ENCODE data around the gene ITCH.
"Not testable (repeated sequence)": the region's sequence is repeated elsewhere in the genome, so short reads cannot be mapped to it uniquely, and the experiment has no call there.

The ITCH gene

DNA sequence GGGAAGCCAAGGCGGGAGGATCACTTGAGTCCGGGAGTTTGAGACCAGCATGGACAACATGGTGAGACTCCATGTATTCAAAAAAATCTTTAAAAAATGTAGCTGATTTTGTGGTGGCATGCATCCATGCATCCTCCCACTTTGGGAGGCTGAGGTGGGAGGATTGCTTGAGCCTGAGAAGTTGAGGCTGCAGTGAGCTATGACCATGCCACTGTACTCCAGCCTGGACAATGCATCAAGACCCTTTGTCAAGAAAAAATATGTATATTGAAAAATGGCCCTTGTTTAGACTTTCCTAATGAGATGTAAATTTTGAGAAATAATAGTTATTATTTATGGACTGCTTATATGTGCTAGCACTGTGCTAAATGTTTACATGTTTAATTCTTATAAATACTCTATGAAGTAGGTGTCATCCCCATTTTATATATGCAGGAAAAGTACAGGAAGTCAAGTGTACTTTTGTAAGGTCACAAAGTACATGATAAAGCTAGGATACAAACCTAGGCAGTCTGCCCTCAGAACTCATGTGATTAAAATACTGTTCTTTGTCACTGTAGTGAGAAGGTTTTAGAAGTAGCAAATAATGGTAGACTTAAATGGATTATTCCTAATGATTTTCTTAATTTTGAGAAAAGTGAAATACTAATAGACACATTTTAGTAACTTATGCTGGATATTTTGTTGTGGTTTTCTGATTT is 58.8 kb downstream of the ITCH start:
- no peak for DNase-seq

DNA sequence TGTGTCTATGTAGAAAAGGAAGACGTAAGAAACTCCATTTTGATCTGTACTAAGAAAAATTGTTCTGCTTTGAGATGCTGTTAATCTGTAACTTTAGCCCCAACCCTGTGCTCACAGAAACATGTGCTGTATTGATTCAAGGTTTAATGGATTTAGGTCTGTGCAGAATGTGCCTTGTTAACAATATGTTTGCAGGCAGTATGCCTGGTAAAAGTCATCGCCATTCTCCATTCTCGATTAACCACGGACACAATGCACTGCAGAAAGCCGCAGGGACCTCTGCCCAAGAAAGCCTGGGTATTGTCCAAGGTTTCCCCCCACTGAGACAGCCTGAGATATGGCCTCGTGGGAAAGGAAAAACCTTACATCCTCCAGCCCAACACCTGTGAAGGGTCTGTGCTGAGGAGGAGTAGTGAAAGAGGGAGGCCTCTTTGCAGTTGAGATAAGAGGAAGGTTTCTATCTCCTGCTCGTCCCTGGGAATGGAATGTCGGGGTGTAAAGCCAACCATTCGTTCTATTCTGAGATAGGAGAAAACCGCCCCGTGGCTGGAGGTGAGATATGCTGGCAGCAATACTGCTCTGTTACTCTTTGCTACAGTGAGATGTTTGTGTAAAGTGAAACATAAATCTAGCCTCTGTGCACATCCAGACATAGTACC is 62.1 kb downstream of the ITCH start:
- DNase-seq, result not testable (repeated sequence)

DNA sequence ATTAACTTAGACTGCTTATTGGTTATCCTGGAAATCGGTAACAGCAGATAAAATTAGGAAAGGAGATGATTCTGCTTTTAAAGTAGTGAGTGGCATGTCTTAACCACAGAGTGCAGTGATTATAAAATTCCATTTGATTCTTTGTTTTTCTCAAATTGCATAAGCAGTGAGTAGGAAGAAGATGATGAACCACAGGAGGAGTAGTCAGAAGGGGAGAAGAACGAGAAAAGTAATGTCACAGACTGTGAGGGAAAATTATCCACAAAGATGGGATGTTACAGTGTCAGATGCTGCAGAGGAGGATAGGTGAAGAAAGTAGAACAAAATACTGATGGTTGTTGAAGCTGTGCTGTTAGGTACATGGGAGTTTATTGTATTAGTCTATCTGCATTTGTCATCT is 63.0 kb downstream of the ITCH start:
- DNase-seq, result no peak

DNA sequence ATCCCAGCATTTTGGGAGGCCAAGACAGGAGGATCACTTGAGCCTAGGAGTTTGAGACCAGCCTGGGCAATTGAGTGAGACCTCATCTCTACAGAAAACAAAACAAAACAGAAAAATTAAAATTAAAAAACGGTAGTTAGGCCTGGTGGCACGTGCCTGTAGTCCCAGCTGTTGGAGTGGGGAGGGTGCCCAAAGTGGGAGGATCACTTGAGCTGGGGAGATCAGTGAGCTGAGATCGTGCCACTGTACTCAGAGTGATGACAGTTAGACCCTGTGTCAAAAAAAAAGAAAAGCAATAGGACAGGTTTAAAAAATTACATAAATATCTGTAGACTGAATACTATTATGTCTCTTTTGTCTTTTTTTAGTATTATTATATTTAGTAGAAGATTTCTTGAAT is 64.3 kb downstream of the ITCH start:
- no peak for DNase-seq

DNA sequence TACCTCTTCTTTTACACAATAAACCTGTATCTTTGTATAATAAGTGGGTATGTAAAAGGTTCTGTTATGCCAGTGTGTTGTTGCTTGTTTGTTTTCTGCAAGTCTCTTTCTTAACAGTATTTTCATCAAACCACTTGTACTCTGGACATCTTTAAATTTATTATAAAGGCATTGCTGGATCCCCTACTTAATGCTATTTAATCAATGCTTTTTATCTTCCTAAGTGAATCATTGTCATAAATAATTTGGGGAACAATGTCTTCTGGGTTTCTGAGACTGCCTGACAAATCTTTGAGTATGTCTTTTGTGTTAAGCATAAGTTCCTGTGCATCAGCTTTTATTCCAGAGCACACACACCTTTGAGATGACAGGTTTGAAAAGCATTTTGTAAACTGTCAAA is 64.7 kb downstream of the ITCH start:
- DNase-seq, result no peak

DNA sequence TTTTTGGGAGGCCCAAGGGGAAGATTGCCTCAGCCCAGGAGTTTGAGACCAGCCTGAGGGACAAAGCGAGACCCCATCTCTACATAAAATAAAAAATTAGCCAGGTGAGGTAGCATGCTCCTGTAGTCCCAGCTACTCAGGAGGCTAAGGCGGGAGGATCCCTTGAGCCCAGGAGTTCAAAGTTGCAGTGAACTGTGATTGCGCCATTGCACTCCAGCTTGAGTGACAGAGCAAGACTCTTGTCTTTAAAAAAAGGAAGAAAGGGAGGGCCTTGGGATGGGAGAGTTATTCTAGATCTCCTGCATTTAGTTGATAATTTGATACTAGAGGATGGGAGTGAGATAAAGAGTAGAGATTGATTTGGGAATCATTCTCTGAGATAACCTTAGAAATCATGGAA is 68.1 kb downstream of the ITCH start:
- no peak for DNase-seq

DNA sequence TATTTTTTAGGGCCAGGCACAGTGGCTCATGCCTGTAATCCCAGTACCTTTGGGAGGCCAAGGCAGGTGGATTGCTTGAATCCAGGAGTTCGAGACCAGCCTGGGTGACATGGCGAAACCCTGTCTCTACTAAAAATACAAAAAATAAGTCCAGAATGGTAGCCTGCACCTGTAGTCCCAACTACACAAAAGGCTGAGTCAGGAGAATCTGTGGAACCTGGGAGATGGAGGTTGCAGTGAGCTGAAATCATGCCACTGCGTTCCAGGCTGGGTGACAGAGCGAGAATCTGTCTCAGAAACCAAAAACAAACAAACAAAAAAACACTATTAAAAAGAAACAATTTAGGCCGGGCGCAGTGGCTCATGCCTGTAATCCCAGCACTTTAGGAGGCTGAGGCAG is 69.6 kb downstream of the ITCH start:
- not testable (repeated sequence) for DNase-seq

DNA sequence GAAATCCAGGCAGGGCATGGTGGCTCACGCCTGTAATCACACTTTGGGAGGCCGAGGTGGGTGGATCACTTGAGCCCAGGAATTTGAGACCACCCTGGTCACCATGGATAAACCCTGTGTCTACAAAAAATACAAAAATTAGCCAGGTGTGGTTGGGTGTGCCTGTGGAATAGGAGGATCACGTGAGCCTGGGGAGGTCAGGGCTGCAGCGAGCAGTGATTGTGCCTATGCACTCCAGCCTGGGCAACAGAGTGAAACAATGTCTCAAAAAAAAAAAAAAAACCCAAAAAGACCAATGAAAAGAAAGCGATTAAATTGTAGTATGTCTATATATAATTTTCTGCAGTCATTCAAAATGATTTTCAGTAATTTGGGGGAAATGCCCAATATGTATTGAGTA is 70.3 kb downstream of the ITCH start:
- DNase-seq, result no peak

DNA sequence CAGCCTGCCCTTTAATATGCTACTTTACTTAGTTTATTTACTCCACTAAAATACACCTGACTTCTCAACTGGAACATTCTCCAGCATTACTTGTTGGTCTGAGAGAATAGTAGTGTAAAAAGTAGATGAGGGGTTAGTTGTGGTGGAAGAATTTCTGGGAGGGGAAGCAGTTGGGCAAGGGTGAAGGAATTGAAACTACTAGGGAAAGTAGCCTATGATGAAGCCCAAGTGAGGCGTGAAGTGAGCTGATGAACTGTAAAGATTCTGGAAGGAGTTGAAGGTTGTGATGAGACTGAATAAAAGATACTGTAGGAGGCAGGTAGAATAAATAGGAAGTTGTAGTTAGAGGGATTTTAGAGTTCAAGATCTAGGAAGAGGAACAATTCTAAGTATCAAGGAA is 72.5 kb downstream of the ITCH start:
- DNase-seq, result no peak

DNA sequence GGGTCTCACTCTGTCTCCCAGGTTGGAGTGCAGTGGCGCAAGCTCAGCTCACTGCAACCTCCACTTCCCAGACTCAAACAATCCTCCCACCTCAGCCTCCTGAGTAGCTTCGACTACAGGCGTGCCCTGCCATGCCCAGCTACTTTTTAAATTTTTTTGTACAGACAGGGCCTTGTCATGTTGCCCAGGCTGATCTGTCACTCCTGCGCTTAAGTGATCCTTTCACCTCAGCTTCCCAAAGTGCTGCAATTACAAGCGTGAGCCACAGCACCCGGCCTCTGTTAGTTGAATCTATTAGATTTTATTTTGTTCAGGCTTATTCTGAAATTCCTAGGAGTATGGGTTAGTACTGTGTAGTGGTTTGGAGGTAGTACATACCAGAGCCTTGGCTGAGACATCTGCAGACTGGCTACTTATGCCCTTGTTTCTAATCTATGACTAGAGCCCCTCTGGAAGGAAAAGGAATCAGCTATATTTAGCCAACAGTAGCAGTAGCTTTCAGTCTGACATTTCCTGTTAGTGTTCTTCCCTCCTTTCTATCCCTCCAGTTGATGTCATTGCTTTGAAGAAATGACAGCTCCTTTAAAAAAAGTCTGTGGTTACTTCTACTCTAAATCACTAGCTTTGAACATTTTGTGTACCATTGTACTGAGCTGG is 74.4 kb downstream of the ITCH start:
- no peak for DNase-seq

DNA sequence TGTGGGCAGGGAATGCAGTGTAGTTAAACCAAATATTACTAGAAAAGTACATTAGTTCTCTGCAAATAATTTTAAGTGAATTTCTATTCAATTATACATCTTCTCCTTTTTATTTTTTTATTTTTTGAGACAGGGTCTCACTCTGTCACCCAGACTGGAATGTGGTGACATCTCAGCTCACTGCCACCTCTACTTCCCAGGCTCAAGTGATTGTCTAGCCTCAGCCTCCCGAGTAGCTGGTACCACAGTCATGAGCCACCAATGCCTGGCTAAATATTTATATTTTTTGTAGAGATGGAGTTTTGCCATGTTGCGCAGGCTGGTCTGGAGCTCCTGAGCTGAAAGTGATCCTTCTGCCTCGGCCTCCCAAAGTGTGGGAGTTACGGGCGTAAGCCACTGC is 76.1 kb downstream of the ITCH start:
- no peak for DNase-seq

DNA sequence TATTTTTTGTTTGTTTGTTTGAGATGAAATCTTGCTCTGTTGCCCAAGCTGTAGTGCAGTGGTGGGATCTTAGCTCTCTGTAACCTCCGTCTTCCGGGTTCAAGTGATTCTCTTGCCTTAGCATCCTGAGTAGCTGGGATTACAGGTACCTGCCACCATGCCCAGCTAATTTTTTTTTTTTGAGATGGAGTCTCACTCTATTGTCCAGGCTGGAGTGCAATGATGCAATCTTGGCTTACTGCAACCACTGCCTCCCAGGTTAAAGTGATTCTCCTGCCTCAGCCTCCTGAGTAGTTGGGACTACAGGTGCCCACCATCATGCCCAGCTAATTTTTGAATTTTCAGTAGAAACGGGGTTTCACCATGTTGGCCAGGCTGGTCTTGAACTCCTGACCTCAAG is 78.3 kb downstream of the ITCH start:
- DNase-seq, result not testable (repeated sequence)

DNA sequence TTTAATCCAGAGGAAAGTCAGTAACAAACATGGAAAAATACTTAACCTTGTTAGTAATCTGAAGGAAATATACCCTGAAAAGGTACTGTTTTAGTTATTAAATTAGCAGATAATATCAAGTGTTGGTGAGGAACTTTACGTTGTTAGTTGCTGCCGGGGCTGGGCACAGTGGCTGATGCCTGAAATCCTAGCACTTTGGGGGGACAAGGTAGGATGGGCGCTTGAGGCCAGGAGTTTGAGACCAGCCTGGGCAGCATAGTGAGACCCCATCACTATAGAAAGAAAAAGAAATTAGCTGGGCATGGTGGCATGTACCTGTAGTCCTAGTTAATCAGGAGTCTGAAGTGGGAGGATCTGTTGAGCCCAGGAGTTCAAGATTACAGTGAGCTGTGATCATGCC is 80.5 kb downstream of the ITCH start:
- DNase-seq, result no peak

DNA sequence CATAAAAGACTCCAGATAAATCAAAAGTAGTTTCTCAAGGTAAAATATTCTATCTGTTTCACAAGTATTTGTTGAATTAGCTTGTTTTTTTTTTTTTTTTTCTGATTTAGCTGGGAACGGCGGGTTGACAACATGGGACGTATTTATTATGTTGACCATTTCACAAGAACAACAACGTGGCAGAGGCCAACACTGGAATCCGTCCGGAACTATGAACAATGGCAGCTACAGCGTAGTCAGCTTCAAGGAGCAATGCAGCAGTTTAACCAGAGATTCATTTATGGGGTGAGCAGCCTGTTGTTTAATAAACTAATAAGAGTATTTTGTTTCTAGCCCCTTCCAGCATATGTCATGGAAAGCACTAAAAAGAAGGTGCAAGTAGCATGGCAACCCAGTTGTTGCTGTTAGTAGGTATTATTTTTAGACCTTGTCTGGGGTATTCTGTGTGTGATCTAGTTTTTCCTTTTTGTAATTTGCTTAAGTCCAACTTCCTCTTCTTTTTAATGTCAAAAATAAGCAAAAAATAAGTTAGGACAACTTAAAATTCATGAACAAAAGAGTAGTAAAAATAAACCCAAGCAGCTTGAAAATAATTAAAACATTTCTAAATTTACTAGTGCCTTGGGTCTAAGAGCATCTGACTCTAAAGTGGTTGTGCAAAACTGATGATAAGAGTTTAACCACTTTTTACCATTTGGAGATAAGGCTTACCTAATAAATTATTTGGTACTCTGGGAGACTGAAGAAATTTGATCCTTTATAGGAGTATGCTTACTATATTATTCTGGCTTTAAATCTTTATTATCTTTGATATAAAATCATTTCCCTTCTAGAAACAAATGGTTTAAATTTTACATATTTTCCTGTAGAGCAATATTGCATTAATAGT is 82.3 kb downstream of the ITCH start:
- no peak for DNase-seq

DNA sequence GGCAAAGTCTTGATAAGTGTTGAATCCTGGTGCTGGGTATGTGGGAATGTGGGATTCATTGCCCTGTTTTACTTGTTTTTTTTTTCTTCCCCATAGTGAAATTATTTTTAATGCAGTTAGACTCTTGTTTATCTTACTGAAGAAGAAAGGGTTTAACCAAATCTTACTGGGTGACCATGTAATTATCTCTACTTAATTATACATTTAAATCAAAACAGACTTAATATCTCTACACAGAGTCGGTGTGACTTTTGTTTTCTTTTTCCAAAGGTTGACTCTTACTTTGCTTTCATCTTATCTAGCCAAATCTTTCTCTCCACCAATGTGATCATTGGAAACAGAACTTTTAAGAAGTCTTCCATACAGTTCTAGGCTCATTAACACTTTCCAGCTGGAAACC is 85.4 kb downstream of the ITCH start:
- DNase-seq, result no peak

DNA sequence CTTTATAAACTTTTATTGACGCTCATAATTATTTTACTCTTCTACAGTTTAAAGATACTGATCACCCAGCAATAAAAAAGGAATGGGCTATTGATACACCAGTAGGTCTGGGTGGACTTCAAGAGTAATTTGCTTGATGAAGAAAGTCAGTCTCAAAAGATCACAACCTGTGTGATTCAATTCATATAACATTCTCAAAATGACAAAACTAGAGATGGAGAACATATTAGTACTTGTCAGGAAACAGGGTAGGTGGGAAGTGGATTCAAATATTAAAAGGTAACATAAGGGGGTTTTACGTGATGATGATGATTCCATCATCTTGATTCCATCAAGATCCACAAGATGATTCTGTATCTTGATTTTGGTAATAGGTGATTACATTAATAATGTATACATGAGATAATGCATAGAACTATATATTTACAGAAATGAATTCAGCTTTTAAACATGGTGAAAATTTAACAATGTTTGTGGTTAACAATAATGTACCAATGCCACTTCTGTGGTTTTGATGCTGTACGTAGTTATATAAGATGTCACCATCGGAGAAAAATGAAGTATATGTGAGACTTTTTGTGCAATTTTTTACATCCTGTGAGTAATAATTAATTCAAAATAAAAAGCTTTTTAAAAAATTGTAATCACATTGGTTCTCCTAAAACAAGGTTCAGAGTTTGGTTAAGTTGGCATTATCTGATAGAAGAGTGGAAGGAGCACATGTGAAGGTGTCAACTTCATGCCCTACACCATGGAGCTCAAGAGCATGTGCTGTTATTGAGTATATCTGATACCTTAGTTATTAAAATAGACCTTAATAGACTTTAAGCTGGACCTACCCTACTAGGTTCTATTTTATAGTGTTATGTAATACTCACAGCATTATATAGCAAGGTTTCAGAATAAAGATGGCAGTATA is 86.9 kb downstream of the ITCH start:
- DNase-seq, result no peak

DNA sequence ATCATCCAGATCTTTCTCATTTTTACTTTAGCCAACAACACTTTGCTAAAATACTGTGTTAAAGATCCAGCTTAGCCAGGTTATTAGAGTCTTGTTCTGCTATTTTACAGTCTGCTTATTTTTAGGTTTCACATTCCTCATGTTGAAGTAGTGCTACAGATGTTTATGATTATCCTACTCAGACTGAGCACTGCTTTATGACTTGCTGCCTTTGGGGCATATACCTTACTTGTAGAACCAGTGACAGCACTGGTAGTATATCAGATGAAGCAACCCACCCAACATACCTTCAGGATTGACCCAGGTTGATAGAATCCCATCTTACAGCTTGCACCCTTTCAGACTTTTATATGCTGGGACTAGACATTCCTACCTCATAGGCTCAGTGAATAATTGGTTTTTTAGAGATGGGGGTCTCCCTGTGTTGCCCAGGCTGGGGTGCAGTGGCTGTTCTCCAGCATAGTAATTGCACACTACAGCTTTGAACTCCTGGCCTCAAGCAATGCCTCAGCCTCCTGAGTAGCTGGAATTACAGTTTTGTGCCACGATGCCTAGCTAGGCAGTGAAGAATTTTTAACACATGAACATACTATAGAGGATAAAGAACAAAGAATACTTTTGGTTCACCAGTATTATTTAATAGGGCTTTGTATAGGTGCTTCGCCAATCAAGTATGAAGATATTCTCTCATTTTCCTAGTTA is 89.4 kb downstream of the ITCH start:
- no peak for DNase-seq

DNA sequence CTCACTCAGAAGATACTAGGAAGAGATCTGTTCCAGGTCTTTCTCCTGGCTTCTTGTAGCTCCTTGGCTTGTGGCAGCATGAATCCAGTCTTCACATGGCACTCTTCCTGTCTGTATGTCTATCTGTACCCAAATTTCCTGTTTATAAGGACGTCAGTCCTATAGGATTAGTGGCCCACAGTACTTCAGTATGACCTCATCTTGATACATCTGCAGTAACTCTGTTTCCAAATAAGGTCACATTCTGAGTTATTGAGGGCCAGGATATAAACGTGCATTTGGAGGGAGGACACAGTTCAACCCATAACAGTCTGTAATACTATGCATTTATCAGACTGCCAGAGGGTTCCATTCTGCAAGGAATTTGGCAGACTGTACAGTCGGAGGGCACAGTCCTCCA is 95.6 kb downstream of the ITCH start:
- DNase-seq, result no peak

DNA sequence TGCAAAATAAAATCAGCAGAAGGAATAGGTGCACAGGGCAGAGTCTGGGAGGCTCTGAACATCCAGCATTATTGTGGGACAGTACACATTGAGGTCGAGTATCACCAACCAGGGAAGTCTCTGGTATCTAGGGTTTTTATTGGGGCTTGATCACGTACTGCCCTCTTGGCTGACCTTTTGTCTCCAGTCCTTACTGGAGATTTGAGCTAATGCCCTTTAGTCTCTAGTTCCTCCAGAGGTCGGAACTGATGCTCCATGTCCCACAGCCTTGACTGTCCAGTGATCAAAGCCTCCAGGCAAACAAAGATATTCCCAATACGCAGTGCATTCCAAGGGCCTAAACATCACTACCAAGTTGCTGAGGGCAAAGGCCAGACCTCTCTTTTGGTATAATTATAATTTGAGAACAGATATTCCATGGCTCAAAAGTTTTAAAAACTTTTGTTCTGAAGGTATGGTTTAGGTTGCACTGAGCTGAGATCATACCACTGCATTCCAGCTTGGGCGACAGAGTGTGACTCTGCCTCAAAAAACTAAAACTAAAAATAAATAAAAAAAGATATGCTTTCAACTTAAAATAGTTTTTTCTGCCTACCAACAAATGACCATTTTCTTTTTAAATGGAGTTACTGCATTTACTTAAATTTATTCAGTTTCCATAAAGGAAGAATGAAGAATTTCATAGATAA is 96.3 kb downstream of the ITCH start:
- DNase-seq, result no peak

DNA sequence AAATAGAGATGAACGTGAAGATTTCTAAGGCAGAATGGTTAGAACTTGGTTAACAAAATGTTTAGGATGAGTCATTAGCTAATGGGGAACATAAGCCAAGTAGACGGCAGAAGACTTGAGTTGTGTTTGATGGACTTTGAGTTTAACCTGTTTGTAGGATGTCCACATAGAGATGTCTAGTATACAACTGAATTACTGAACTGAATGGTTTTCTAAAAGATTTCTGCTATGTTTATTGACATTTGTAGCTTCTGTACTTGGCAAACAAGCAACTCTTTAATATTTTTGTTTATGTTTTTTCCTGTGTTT is 98.7 kb downstream of the ITCH start:
- DNase-seq, result no peak

DNA sequence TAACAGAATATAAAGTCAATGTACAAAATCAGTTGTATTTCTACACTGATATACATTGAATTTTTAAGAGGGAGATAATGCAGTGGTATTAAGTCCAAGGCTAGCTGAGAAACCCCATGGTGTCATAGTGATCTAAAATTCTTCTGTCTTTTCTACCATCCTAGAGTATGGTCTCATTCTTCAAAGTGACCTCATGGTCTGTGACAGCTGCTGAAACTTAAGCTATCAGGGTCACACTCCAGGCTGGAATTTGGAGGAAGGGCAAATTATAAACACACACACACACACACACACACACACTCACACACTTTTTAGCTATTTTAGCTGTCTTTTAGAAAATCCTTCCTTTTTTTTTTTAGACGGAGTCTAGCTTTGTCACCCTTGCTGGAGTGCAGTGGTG is 105.9 kb downstream of the ITCH start:
- DNase-seq, result no peak
